GM12892 (cell line): ENCODE results near the gene ZMIZ1.

Experiments used
- POLR2A ChIP-seq: IDR thresholded peaks from 2 replicates; pipeline ENCODE4 v1.6.1; 2011; ENCODE audit warnings: low read depth, low read length, control low read depth
- POLR2AphosphoS5 ChIP-seq: IDR thresholded peaks from 2 replicates; pipeline ENCODE4 v1.6.1; 2011; ENCODE audit warnings: low read depth, low read length, control low read depth

DNA sequence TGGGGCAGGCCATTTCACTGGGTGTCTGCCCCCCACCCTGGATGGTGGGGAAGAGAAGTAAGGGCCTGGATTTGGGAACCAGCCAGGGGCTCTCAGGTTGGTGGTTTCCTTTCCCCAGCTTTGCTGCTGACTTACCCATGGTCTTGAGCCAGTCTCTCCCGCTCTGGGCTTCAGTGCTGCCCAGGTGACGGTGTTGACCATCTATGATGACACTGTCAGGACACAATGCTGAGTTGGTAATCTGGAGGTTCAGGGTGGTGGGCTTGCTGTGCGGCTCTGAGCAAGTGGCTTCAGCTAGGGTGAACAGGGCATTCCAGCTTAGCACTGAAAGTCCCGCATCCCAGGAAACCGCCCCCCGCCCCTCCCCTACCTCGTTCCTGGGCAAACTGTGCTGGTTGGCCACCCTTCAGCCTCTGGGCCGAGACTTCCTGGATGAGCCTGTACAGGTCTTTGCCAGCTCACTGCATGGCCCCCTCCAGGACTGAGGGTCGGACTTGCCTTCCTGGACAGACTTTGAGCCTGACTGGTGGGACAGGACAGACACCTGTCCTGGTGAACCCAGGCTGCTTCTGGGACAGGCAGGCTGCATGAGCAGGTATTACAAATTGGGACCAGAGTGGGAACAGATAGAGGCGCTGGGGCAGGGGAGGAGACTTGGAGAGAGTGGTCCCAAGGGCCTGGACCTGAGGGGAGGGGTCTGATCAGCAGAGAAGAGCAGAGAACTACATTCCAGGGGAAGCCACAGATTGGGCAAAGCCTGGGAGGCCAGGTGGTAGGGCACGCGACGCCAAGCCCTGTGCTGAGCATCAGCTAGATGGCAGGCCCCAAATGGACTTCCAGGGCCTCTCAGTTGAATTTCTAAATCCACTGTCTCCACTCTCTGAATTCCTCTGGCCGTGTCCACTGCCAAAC, 19.9 kb upstream of the ZMIZ1 start:
- TF ChIP-seq POLR2A (no peak), POLR2AphosphoS5 (no peak)
